Left colon (tissue), 2 donors: ENCODE data around the gene RNPEP. TPM values are rescaled to one million over a fixed set of nuclear protein-coding genes. Genes with fewer than 3 reads are reported as not detected.
"Not testable (repeated sequence)": the region's sequence is repeated elsewhere in the genome, so short reads cannot be mapped to it uniquely, and the experiment has no call there.

Experiments
- ATAC-seq: fragments of 200-7000 bp; cut with Tn5 transposase; one replicate; pipeline ENCODE4 v1.9.1; 2020; ENCODE audit warnings: mild to moderate bottlenecking, moderate library complexity
- DNase-seq, 2 donors: peaks; one replicate each; pipeline ENCODE4 v3.0.0-alpha.2; 2020
- intact Hi-C, 2 donors: fragments of 100-400 bp; cut with DNase I in 1 of 2; cut with micrococcal nuclease in 1 of 2; formaldehyde crosslinking; loops; one replicate each; pipeline versions ENCODE4 v1.11.2 to v1.14.0; 2022; cut with DNase I, micrococcal nuclease
- total RNA-seq, 2 donors: library from RNA; stranded (reverse); fragmentation: NEBNext Ultra II Directional; extraction: Animal tissue kit (Norgen Biotek cat#: 25700); gene quantifications; one replicate each; pipeline ENCODE4 v1.2.1, GENCODE V29; 2021
- donor health status: DM: no; HTN: no; CAD: no.
- donor health status: DM: yes; HTN: yes; CAD: no.

The RNPEP gene
- total RNA-seq, 2 donors from 2014 or later: 124 to 139 TPM

DNA sequence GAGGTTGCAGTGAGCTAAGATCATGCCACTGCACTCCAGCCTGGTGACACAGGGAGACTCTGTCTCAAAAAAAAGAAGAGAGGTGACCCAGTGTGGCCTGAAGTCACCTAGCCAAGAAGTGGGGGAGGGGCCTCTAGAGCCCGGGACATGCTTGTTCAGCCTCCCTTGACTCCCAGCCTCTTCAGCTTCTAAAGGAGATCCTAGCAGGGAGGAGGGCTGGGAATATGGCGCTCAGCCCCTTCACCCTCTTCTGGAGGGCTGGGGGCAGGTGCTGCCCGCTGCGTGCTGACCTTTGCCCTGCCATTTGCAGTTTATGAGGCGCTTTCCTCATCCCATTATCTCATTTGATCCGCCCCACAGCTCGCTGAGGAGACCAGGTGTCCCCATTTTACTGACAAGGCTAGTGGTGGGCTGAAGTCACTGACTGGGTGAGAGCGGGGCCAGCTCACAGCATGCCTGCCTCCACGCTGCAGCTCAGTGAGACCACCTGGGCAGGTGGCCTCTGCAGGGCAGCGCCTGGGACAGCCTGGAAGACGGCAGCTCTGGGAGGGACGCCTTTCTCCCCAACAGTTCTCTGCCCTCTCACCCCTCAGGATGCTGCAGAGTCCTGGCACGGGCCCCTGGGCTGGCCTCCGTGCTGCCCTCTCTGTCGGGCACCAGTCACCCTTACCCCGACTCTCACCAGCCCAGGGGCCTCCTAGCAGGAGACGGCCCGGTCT, 35.5 kb downstream of the RNPEP start:
- ATAC-seq (peak; percentile 40), DNase-seq (peak; percentile 87 to 91)
- intact Hi-C loops: no loop called here

DNA sequence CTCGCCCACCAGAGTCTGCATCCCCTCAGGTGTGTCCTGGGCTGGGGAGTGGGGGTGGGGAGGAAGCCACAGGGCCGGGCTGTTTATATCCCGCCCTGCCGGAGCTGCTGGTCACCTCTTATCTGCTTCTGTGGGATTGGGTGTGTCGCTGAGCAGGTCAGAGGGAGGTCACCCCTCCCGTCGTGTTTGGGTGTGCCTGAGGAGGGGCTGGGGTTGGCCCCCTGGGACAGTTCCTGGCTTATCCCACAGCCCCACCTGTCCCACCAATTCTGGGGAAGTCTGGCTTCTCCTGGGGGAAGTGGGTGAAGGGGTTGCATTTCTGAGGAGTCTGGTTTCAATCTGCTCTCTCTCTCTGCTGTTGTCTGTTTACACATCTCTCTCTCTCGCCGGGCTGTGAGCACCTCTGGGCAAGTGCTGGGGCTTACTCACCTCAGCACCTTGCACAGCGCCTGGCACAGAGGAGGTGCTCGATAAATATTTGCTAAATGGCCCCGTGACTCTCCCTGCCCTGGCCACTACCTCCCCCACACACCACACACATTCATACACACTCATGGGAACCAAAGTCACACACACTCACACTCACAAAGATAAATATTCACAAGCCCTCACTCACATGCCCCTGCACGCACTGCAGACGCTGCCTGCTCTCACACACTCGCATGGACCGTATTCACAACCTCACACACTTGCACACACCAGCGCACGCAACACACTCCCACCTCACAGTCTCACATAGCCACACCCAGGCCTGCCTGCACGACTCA, 36.2 kb downstream of the RNPEP start:
- intact Hi-C loops: no loop called here
- peak; percentile 47 for ATAC-seq
- peak; percentile 85 to 91 for DNase-seq

DNA sequence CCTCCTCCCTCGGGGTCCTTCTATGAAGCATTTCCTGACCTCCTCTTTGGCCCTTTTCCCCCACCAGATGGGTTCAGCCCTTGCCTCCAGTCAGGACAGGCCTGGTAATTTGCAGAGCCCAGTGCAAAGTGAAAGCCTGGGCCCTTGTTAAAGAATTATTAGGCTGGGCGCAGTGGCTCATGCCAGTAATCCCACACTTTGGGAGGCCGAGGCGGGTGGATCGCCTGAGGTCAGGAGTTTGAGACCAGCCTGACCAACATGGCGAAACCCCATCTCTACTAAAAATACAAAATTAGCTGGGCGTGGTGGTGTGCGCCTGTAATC, 36.7 kb downstream of the RNPEP start:
- ATAC-seq, intact Hi-C loops, DNase-seq: not testable (repeated sequence)

DNA sequence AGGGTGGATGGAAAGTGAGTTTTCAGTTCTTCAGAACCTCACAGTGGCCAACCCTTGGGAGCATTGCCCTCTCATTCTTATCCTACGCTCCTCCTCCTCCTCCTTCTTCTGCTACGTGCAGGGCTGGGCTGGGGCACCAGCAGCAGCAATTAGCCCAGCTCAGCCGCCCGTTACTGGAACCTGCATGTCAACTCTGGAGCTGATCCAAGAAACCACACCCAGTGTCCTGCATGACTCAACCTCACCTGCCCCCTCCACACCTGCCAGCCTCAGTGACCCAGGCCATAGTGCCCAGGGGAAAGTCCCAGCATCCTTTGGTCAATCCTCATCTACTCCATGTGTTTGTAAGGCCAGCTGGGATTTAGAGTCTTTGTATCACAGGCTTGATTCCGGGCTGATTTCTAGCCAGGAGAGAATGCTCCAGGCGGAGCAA, 40.6 kb downstream of the RNPEP start:
- intact Hi-C loops: no loop called here
- ATAC-seq (peak; percentile 63), DNase-seq (peak; percentile 91 to 96)

DNA sequence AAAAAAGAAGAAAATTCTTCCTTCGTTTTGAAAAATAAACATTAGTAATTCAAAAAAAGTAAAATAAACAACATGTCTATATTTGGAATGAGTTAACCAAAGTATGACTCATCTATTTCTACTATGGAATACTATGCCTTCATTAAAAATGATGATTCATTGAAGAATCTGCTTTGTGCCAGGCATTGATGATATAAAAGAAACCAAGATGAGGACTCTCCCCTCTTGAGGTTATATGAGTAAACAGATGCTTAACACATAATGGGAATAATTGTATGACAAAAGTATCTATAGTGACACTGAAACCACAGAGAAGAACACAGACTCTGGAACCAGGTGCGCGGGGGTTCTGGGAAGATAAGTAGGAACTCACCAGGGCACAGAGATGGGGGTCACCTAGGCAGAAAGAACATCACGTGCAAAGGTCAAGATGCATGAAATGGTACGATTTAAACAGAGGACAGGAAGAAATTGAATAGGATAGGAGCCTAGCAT, 46.8 kb downstream of the RNPEP start:
- ATAC-seq (peak; percentile 42), DNase-seq (no peak)
- intact Hi-C loops: no loop called here

DNA sequence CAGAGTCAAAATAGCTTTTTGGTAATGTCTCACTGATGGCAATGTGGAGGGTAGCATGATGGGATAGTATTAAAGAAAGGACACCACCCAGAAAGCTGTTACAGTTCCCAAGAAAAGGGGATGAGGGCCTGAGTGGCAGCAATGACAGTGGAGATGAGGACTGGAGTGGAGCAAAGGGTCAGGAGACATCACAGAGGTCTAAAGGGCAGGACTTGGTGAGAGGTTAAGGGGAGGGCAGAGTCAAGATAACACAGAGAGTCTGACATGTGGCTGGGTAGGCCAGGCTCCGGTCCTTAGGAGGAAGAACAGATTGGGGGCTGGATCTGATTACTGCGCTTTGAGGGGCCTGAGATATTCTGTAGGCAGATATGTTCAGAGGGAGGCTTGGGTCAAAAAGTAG, 47.3 kb downstream of the RNPEP start:
- intact Hi-C loops: no loop called here
- DNase-seq (no peak), ATAC-seq (peak; percentile 32)

DNA sequence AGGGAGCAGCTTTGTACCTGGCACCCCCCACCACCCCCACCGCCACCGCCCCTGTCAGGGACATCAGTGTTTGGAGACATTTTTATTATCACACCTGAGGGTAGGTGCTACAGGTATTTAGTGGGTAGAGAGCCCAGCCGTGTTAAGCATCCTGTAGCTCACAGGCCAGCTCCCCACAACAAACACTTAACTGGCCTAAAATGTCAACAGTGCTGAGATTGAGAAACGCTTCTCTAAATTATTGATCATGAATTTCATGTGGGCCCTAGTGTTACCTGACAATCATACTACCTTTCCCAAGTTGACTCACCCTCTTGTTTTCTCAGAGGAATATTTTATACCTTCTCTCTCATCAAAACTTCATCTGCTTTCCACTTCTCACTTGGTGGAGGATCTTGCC, 49.3 kb downstream of the RNPEP start:
- no peak for DNase-seq
- no peak for ATAC-seq
- intact Hi-C loops: no loop called here

DNA sequence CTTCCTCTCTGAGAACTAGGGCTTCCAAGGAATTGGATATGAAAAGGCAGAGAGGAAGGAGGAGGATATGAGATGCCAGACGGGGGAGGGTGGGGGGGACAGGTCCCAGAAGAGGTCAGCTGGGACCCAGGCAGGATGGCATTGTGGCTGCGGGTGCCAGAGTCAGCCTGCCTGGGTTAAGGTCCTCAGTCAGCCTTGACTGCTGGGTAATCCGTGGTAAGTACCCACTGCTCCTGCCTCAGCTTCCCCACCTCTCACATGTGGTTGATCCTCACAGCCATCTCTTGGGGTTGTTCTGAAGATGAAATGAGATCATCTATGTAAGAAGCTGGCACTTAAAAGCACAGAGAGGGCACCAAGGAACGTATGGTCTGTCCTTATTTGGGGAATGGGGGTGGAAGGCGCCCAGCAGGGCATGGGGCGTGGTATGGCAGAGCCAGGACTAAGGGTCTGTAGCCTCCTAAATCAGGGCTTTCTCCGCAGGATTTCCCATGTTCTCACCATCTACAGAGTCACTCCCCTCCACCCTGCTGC, 51.8 kb downstream of the RNPEP start:
- ATAC-seq (no peak), DNase-seq (no peak)
- intact Hi-C loops: no loop called here

DNA sequence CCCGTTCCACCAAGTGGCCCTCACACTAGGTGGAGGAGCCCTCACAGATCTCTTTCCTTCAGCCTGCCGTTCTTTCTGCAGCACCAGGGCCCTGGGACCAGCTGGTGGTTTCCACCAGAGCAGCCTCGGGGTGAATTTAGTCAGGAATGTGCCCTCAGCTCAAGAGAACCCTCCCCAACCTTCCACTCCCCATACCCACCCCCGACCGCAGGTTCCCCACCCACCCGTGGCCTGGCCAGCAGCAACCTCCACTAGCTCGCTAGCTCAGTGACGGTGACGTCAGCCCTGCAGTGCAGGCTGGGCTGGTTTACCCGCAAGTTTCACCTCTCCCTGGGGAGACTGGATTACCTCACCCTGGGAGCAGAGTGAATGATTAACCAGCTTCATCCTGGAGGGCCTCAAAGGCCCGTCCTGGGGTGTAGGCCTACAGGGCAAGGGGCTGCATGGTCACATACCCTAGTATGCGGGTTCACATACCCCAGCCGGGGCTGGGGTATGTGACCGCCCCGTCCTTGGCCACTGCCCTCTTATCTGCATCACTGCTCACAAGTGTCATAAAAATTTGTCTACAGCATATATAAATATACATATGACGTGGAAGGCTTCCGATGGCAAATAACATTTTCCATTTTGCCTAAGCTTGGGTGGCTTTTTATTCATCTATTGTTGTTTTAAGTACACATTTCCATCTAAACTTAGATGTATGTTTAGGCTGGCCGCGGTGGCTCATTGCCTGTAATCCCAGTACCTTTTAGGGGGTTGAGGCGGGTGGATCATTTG, 52.4 kb downstream of the RNPEP start:
- ATAC-seq (peak; percentile 93), DNase-seq (peak; percentile 91 to 95)
- intact Hi-C loops: no loop called here

DNA sequence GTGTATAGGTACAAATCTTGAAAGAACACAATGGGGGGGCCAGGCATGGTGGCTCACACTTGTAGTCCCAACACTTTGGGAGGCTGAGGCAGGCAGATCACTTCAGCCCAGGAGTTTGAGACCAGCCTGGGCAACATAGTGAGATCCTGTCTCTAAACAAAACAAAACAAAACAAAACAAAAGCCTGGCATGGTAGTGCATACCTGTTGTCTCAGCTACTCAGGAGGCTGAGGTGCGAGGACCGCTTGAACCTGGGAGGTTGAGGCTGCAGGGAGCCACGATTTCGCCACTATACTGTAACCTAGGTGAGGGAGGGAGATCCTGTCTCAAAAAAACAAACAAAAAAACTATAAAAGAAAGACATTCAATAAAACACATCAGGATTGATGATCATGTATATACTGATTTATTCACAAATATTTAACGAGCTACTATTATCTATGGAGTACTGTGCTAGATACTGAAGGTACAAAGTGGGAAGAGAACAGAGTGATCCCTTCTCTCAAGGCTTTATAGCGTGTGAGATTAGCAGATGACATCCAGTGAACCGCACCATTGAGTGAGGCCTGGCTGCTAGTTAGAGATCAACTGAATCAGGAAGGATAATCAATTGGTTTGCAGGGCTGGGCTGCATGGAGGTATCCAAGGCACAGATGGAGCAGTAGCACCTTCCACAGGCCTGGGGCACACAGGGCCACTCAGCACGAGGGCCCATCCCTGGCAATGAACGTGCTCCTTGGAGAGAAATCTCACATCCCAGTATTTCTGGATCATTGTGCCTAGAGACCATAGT, 54.3 kb downstream of the RNPEP start:
- ATAC-seq (no peak), DNase-seq (no peak)
- intact Hi-C loops: no loop called here

DNA sequence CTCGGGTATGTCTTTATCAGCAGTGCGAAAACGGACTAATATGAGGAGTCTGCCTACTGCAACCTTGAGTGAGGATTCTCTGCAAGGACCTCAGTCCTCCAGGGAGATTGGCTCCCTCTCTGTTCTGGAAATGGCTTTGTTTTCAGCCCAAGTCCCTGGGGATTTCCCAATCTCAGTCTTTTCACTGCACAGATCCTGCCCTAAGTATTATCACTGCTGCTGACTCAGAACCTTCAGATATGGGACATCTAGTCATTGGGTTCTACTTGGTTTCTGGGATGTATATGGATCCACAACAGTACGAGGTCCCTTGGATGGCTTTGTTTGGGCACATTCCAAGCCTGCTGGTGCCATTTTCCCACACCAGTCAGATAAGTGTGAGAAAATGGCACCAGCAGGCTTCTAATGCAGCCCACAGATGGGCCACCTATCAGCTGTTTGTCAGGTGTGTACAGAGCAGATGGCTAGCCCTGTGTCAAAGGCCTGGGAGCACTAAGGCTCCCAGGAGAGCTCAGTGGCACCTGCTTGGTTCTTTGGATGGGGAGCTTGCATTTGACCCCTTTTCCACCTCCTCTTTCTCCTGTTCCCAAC, 55.4 kb downstream of the RNPEP start:
- ATAC-seq (no peak), DNase-seq (no peak)
- intact Hi-C loops: no loop called here

DNA sequence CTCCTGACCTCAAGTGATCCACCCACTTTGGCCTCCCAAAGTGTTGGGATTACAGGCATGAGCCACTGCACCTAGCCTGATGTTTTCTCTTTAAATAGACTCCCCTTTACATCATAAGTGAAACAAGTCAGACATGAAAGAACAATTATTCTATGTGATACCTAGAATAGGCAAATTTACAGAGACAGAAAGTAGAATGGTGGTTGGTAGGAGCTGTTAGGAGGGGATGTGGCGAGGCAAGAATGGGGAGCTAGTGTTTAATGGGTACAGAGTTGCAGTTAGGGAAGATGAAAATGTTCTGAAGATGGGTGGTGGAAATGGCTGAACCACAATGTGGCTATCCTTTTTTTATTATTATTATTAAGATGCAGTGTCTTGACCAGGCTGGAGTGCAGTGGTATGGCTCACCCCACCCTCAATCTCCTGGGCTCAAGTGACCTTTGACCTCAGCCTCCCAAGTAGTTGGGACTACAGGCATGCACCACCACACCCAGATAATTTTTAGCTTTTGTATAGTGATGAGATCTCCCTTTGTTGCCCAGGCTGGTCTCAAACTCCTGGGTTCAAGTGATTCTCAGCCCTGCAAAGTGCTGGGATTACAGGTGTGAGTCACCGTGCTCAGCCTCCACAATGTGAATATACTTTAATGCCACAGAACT, 56.4 kb downstream of the RNPEP start:
- DNase-seq (no peak), ATAC-seq (no peak)
- intact Hi-C loops: no loop called here

DNA sequence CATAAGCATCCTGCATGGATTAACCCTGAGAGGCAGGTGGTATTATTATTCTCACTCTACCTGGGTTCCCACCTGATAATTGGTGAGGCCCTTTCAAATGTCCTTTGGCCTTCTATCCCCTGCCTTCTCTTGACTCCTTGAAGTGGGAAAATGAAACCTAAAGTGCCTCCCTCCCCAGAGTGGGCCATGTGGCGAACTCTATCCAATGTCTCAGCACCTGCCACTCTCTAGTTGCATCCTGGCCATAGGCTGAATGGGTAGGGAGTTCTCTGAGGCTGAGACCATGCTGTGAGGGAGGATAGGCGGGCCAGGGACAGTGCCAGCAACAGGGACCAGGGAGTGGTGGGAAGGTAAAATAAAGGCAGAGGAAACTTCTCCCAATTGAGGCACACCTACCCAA, 63.3 kb downstream of the RNPEP start:
- no peak for DNase-seq
- ATAC-seq: peak; percentile 14
- intact Hi-C loops: no loop called here

DNA sequence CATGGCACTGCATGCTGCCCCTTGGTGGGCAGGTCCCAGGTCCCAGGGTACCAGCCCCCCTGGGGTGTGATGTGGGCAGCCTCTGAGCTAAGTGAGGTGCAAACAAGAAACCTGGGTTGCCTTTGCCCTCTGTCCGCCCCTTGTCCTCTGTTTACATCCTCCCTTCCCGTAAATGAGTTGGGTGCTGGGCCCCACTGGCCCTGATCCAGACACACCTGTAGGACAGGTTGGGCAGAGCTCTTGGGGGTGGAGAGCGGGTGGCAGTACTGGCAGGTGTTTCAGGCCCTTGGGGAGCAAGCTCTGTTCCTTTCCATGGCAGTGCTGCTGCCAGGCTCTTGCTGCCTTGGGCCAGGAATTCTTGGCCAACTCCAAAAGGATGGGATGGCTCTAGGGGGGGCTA, 63.8 kb downstream of the RNPEP start:
- ATAC-seq: peak; percentile 73
- intact Hi-C loops: no loop called here
- DNase-seq: peak; percentile 90 to 96

DNA sequence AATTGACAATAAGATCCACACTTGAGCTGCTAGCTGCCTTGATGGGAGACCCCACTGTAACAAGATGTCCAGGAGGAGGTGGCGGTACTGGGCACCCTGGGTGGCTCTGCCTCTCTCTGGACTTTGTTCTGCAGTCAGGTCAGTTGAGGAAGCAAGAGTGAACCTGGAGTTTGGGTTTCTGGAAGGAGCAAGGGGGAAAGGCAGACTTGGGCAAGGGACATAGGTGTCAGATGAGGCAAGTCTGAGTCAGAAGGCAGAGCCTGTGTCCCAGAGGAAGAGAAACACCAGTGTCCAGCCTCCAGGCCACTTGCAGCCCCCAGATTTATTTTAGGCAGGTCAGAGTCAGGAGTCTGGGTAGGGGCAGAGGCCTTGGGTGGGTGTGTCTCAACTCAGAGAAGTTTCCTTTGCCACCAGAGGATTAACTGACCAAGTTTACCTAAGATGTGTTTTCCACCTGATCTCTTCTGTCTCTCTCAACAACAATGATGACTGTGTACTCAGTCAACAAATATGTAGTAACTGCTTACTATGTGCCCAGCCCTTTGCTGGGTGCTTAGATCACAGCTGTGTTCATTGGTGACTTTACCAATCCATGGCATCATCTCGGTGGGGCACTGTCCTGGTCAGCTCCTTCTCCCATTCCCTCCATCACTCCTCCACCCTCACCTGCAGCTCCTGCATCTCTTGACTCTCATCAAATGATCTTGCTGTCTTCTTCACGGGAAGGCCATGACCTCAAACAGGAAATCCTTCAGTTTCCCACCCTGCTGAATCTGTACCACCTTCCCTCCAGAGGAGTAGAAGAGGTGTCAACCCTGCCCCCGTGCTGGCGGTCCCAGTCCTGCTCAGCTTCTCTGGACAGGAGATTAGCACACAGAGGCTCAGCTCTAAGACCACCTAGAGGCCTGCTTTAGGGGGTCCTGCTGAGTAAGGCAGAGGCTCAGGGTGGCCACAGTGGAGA, 64.6 kb downstream of the RNPEP start:
- ATAC-seq: peak; percentile 48
- intact Hi-C loops: no loop called here
- DNase-seq: peak in 1 of 2 donors; percentile 41

DNA sequence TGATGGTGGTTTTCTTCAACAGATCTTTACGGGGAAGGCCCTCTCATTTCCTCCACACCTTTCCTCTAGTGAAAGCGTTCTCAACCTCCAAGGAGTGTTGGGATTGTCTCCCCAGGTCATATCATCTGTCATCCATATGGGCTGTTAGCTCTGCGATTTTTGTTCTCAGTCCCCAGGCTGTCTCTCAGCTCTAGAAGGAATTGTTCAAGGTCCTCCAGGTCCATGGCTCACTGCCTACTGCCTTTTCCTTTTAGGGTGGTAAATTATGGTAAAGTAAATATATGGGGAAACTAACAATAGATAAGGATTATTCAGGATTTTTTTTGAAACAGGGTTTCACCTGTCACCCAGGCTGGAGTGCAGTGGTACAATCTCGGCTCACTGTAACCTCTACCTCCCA, 65.5 kb downstream of the RNPEP start:
- intact Hi-C loops: no loop called here
- DNase-seq (peak; percentile 45 to 54), ATAC-seq (peak; percentile 38)

DNA sequence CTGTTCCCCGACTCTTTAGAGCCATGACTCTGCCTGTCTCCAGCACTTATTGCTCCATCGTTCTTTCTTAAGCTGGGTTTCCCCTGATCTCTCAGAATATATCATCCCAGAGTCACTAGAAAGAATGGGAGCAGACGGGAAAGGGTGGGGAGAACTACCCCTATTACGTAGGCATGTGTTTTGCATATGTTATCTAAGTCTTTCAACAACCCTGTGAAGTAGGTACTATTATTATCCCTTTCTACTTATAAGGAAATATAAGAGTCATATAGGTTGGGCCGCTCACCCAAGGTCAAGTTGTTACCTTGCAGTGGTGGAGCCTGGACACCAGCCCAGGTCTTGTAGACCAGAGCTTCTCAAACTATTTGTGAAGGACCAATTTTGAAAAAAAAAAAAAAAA, 66.7 kb downstream of the RNPEP start:
- intact Hi-C loops: no loop called here
- ATAC-seq (peak; percentile 49), DNase-seq (peak; percentile 65 to 76)
